HepG2 (cell line): ENCODE measurements around the gene WDR82. TPM values are rescaled to one million over a fixed set of nuclear protein-coding genes. Genes with fewer than 3 reads are reported as not detected.

Source experiments
- ATAC-seq: fragments of 200-7000 bp; cut with Tn5 transposase; 3 replicates; pipeline ENCODE4 v1.9.1; 2020; ENCODE audit warnings: mild to moderate bottlenecking, moderate library complexity
- BruUV-seq: library from RNA; stranded (reverse); fragments of 400-500 nt; replicated peaks from 2 replicates; lab custom pipeline; 2021; lab: Mats Ljungman, UMichigan
- CTCF ChIA-PET: fragments of 300-600 bp; formaldehyde crosslinking; extraction: SDS; loops from one replicate; lab custom pipeline; 2021; ENCODE audit warnings: low total read pairs, inconsistent platforms, low intra/inter-chr PET ratio; lab: Yijun Ruan, JAX
- POLR2A ChIA-PET: fragments of 350-600 bp; sonication (Branson Sonifier 250); formaldehyde crosslinking; loops from one replicate; lab custom pipeline; 2020; ENCODE audit warnings: antibody characterized with exemption, inconsistent platforms; lab: Yijun Ruan, JAX
- DNase-seq: peaks from one replicate; pipeline ENCODE4 v3.0.0-alpha.2; 2015; ENCODE audit warnings: low spot score
- FAIRE-seq: peaks from 3 replicates; lab custom pipeline; 2011; peaks lifted over from hg19 to GRCh38; lab: Jason Lieb, UNC
- H2AFZ ChIP-seq: one replicate; pipeline ENCODE4 v1.6.1; 2011; ENCODE audit warnings: low read length, inconsistent platforms
- H3K27ac ChIP-seq: fragments of 300-600 bp; 3 replicates; pipeline ENCODE4 v1.8.0; 2011; ENCODE audit warnings: mixed run types, mild to moderate bottlenecking, mixed read lengths, low read length, inconsistent platforms; ENCODE audit not compliant: insufficient read depth; ENCODE audit errors: extremely low read length
- H3K27me3 ChIP-seq, 2 experiments: fragments of 200-600 bp in 1 of 2; 2 replicates in 1 of 2; 3 replicates in 1 of 2; pipeline versions ENCODE4 v1.6.0 to v1.8.0; 2011; ENCODE audit warnings: low read length in 2 of 2, mild to moderate bottlenecking in 2 of 2, moderate library complexity in 2 of 2, inconsistent platforms in 1 of 2; ENCODE audit not compliant: insufficient read depth in 2 of 2, control insufficient read depth in 1 of 2
- H3K36me3 ChIP-seq, 2 experiments: fragments of 200-600 bp in 1 of 2; replicated peaks in 1 of 2; 2 replicates in 1 of 2; 3 replicates in 1 of 2; pipeline versions ENCODE4 v1.5.1 to v1.8.0; 2011; ENCODE audit warnings: low read length in 2 of 2, inconsistent platforms in 1 of 2; ENCODE audit not compliant: insufficient read depth in 2 of 2, control insufficient read depth in 1 of 2
- H3K4me1 ChIP-seq: 2 replicates; pipeline ENCODE4 v1.5.1; 2012; ENCODE audit warnings: low read length, inconsistent platforms; ENCODE audit not compliant: insufficient read depth
- H3K4me2 ChIP-seq: 2 replicates; pipeline ENCODE4 v1.6.0; 2011; ENCODE audit warnings: low read depth, low read length, inconsistent platforms
- H3K4me3 ChIP-seq, 3 experiments: fragments of 200-600 bp in 1 of 3; sonication (generic), shearing (Covaris generic) in 1 of 3; replicated peaks in 1 of 3; 2 replicates each; pipeline ENCODE4 v1.5.1; 2011 to 2016; ENCODE audit warnings: low read length in 3 of 3, inconsistent platforms in 2 of 3, low read depth in 2 of 3, mild to moderate bottlenecking in 2 of 3, control low read depth in 1 of 3, mixed read lengths in 1 of 3; ENCODE audit not compliant: insufficient read depth in 1 of 3
- H3K79me2 ChIP-seq: one replicate; pipeline ENCODE4 v1.6.1; 2011; ENCODE audit warnings: low read length, inconsistent platforms; ENCODE audit not compliant: insufficient read depth
- H3K9ac ChIP-seq: 2 replicates; pipeline ENCODE4 v1.6.0; 2011; ENCODE audit warnings: mild to moderate bottlenecking, low read depth, low read length, inconsistent platforms; ENCODE audit not compliant: insufficient read depth
- H3K9me3 ChIP-seq: 2 replicates; pipeline ENCODE4 v1.5.1; 2012; ENCODE audit warnings: mild to moderate bottlenecking, low read length
- H4K20me1 ChIP-seq: 2 replicates; pipeline ENCODE4 v1.6.0; 2011; ENCODE audit warnings: inconsistent platforms, mild to moderate bottlenecking, low read length, moderate library complexity; ENCODE audit not compliant: insufficient read depth
- CBX5 ChIP-seq: sonication (generic); formaldehyde crosslinking; IDR thresholded peaks from 2 replicates; pipeline ENCODE4 v1.4.0; 2020; ENCODE audit warnings: missing genetic modification reagents, borderline replicate concordance
- FOXK2 ChIP-seq: fragments of 450-650 bp; IDR thresholded peaks from 2 replicates; pipeline ENCODE4 v1.6.1; 2016
- ISX ChIP-seq: sonication (generic); formaldehyde crosslinking; conservative IDR thresholded peaks from 2 replicates; pipeline ENCODE4 v1.5.0; 2020; ENCODE audit warnings: missing genetic modification reagents
- RBAK ChIP-seq: sonication (generic); formaldehyde crosslinking; IDR thresholded peaks from 2 replicates; pipeline ENCODE4 v1.5.1; 2020; ENCODE audit warnings: mild to moderate bottlenecking, missing genetic modification reagents
- SRSF4 ChIP-seq: fragments of 200-400 bp; formaldehyde crosslinking; IDR thresholded peaks from one replicate; pipeline ENCODE4 v1.6.1; 2018; ENCODE audit warnings: mild to moderate bottlenecking, low read depth, low read length, moderate library complexity; ENCODE audit not compliant: poor library complexity, severe bottlenecking
- U2AF2 ChIP-seq: fragments of 200-400 bp; formaldehyde crosslinking; IDR thresholded peaks from 2 replicates; pipeline ENCODE4 v1.6.1; 2017; ENCODE audit warnings: low read depth, mild to moderate bottlenecking, low read length
- ZNF567 ChIP-seq: sonication (generic); formaldehyde crosslinking; IDR thresholded peaks from 2 replicates; pipeline ENCODE4 v1.8.1; 2023; ENCODE audit warnings: mild to moderate bottlenecking, missing genetic modification reagents, borderline replicate concordance
- in situ Hi-C: cut with HindIII; loops from 2 replicates; pipeline ENCODE4 v1.10.0; 2017; ENCODE audit warnings: low pct_unique_long_range_greater_than_20kb; ENCODE audit not compliant: extremely low pct_ligation_motif_present
- intact Hi-C: fragments of 100-400 bp; cut with micrococcal nuclease; formaldehyde crosslinking; loops from one replicate; pipeline ENCODE4 v1.10.0; 2022; ENCODE audit not compliant: unreplicated experiment
- polyA plus RNA-seq, 8 experiments: library from polyadenylated mRNA; depleted of rRNA in 3 of 8; stranded (reverse) in 7 of 8; unstranded in 1 of 8; fragments of >200 nt; fragmentation: Illumina TruSeq in 4 of 8; extraction: Trizol in 4 of 8; gene quantifications; 2 replicates each; pipeline versions ENCODE4 v1.2.1 to v1.2.3, GENCODE V29; 2011 to 2016; ENCODE audit warnings: low read depth in 4 of 8, missing spikeins in 1 of 8, mixed read lengths in 1 of 8; ENCODE audit not compliant: insufficient read depth in 1 of 8
- total RNA-seq, 5 experiments: library from RNA; depleted of rRNA; stranded (reverse); fragments of >200 nt; fragmentation: Illumina TruSeq; extraction: Trizol; gene quantifications; 2 replicates each; pipeline ENCODE4 v1.2.3, GENCODE V29; 2016; ENCODE audit warnings: low read depth in 1 of 5
- TF ChIP-seq, protein P1 (sequence below): sonication (generic); formaldehyde crosslinking; IDR thresholded peaks from 2 replicates; pipeline ENCODE4 v1.4.0; 2020; ENCODE audit warnings: mild to moderate bottlenecking, missing genetic modification reagents, borderline replicate concordance
- TF ChIP-seq, protein P2 (sequence below): sonication (generic); formaldehyde crosslinking; IDR thresholded peaks from 2 replicates; pipeline ENCODE4 v1.5.1; 2020; ENCODE audit warnings: missing genetic modification reagents, mild to moderate bottlenecking, borderline replicate concordance
- TF ChIP-seq, protein P3 (sequence below): sonication (generic); formaldehyde crosslinking; conservative IDR thresholded peaks from 2 replicates; pipeline ENCODE4 v1.8.1; 2023; ENCODE audit warnings: missing genetic modification reagents
- TF ChIP-seq, protein P4 (sequence below): IDR thresholded peaks from 2 replicates; pipeline ENCODE4 v1.6.1; 2012; ENCODE audit warnings: inconsistent platforms
- TF ChIP-seq, protein P5 (sequence below): IDR thresholded peaks from 2 replicates; pipeline ENCODE4 v1.6.1; 2016; ENCODE audit warnings: low read depth

The WDR82 gene
- total and polyA plus RNA-seq, 2 of the 13 experiments (the other 11 are each of a cell fraction or from before 2014, with no cell fraction given): 39.1 to 59.5 TPM

DNA sequence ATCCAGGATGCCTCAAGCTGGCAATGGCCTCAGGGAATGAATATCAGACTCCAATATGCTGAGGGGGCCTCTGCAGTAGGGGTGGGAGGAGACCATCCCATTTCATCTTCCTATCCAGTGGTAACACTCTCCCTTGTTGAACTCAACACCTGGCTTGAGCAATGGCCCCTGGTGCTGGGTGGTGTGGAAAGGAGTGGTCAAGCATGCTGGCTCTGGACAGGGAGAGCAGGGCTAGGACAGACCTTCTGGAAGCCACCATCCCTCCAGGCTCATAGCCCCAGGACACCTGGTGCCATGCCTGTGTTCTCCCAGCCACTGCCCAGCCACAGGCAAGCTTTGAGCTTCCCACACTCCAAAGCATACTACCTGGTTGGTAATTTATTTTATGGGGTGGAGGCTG, 47.2 kb upstream of the WDR82 start:
- ATAC-seq: no peak

More for the DNA sequence above, 47.2 kb upstream of the WDR82 start:
- Histone ChIP-seq H3K4me1 (peaks cover 42% of the 10 kb centered on the region), H3K79me2 (no peaks in the 10 kb centered on the region), H3K9ac (no peak overlapping the region), H3K4me2 (no peak overlapping the region), H4K20me1 (no peaks in the 10 kb centered on the region), H2AFZ (no peak overlapping the region), H3K27me3 (no peaks in the 10 kb centered on the region), H3K36me3 (no peaks in the 10 kb centered on the region), H3K9me3 (no peaks in the 10 kb centered on the region), H3K4me3 (no peak overlapping the region), H3K27ac (no peak overlapping the region)
- DNase-seq (no peak), FAIRE-seq (no peak)
- CTCF ChIA-PET: no interaction called here
- intact Hi-C loops: no loop called here
- POLR2A ChIA-PET: no interaction called here
- TF ChIP-seq, protein P1, sequence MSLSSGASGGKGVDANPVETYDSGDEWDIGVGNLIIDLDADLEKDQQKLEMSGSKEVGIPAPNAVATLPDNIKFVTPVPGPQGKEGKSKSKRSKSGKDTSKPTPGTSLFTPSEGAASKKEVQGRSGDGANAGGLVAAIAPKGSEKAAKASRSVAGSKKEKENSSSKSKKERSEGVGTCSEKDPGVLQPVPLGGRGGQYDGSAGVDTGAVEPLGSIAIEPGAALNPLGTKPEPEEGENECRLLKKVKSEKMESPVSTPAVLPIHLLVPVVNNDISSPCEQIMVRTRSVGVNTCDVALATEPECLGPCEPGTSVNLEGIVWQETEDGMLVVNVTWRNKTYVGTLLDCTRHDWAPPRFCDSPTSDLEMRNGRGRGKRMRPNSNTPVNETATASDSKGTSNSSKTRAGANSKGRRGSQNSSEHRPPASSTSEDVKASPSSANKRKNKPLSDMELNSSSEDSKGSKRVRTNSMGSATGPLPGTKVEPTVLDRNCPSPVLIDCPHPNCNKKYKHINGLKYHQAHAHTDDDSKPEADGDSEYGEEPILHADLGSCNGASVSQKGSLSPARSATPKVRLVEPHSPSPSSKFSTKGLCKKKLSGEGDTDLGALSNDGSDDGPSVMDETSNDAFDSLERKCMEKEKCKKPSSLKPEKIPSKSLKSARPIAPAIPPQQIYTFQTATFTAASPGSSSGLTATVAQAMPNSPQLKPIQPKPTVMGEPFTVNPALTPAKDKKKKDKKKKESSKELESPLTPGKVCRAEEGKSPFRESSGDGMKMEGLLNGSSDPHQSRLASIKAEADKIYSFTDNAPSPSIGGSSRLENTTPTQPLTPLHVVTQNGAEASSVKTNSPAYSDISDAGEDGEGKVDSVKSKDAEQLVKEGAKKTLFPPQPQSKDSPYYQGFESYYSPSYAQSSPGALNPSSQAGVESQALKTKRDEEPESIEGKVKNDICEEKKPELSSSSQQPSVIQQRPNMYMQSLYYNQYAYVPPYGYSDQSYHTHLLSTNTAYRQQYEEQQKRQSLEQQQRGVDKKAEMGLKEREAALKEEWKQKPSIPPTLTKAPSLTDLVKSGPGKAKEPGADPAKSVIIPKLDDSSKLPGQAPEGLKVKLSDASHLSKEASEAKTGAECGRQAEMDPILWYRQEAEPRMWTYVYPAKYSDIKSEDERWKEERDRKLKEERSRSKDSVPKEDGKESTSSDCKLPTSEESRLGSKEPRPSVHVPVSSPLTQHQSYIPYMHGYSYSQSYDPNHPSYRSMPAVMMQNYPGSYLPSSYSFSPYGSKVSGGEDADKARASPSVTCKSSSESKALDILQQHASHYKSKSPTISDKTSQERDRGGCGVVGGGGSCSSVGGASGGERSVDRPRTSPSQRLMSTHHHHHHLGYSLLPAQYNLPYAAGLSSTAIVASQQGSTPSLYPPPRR: no peak
- TF ChIP-seq, protein P2, sequence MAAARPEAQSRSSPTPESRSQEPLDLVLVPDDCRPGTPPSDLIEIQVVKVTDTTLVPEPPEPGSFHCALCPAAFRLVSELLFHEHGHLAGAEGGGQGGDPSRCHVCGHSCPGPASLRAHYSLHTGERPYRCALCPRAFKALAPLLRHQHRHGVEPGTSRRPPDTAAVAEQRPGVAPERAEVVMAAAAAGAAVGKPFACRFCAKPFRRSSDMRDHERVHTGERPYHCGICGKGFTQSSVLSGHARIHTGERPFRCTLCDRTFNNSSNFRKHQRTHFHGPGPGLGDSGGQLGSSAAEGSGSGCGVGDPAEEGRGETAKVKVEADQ: no peak
- TF ChIP-seq FOXK2 (no peak), SRSF4 (no peak), CBX5 (no peak), ISX (CRISPR knock-in tag) (no peak), U2AF2 (no peak), ZNF567 (CRISPR knock-in tag) (no peak), RBAK (CRISPR knock-in tag) (no peak)
- TF ChIP-seq, protein P3, sequence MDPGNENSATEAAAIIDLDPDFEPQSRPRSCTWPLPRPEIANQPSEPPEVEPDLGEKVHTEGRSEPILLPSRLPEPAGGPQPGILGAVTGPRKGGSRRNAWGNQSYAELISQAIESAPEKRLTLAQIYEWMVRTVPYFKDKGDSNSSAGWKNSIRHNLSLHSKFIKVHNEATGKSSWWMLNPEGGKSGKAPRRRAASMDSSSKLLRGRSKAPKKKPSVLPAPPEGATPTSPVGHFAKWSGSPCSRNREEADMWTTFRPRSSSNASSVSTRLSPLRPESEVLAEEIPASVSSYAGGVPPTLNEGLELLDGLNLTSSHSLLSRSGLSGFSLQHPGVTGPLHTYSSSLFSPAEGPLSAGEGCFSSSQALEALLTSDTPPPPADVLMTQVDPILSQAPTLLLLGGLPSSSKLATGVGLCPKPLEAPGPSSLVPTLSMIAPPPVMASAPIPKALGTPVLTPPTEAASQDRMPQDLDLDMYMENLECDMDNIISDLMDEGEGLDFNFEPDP (CRISPR knock-in tag): no peak
- TF ChIP-seq, protein P4, sequence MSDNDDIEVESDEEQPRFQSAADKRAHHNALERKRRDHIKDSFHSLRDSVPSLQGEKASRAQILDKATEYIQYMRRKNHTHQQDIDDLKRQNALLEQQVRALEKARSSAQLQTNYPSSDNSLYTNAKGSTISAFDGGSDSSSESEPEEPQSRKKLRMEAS: no peak
- TF ChIP-seq, protein P5, sequence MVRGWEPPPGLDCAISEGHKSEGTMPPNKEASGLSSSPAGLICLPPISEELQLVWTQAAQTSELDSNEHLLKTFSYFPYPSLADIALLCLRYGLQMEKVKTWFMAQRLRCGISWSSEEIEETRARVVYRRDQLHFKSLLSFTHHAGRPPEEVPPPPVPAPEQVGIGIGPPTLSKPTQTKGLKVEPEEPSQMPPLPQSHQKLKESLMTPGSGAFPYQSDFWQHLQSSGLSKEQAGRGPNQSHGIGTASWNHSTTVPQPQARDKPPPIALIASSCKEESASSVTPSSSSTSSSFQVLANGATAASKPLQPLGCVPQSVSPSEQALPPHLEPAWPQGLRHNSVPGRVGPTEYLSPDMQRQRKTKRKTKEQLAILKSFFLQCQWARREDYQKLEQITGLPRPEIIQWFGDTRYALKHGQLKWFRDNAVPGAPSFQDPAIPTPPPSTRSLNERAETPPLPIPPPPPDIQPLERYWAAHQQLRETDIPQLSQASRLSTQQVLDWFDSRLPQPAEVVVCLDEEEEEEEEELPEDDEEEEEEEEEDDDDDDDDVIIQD (CRISPR knock-in tag): no peak
- BruUV-seq: no TSS peak
- in situ Hi-C loops: no loop called here
